Measurements from ENCODE around the gene MYL3.

MYL3 gene

GRCh38 chr3:46851364-46852333 is 11.6 kb downstream of the MYL3 start:
- DNase-seq (ENCODE audit: low read depth, low spot score), result no peak

GRCh38 chr3:46850468-46850779 is 12.8 kb downstream of the MYL3 start:
- DNase-seq (ENCODE audit: low read depth, low spot score), result no peak

- no peak for DNase-seq (ENCODE audit: low read depth, low spot score)
Measured at GRCh38 chr3:46849686-46850467, 13.4 kb downstream of the MYL3 start.

- DNase-seq (ENCODE audit: low read depth, low spot score), result no peak
Measured at GRCh38 chr3:46849045-46849631, 14.1 kb downstream of the MYL3 start.

- no peak for DNase-seq (ENCODE audit: low read depth, low spot score)
Measured at GRCh38 chr3:46848271-46849044, 14.8 kb downstream of the MYL3 start.

- DNase-seq (ENCODE audit: low read depth, low spot score), result no peak
Measured at GRCh38 chr3:46847744-46848143, 15.5 kb downstream of the MYL3 start.

- DNase-seq (ENCODE audit: low read depth, low spot score), result no peak
Measured at GRCh38 chr3:46846624-46847542, 16.4 kb downstream of the MYL3 start.

- peak; percentile 44 for DNase-seq (ENCODE audit: low read depth, low spot score)
Measured at GRCh38 chr3:46845860-46846623, 17.2 kb downstream of the MYL3 start.

GRCh38 chr3:46845397-46845859 is 17.8 kb downstream of the MYL3 start:
- no peak for DNase-seq (ENCODE audit: low read depth, low spot score)

- no peak for DNase-seq (ENCODE audit: low read depth, low spot score)
Measured at GRCh38 chr3:46844881-46845312, 18.3 kb downstream of the MYL3 start.

GRCh38 chr3:46844397-46844796 is 18.8 kb downstream of the MYL3 start:
- no peak for DNase-seq (ENCODE audit: low read depth, low spot score)

GRCh38 chr3:46843508-46843907 is 19.7 kb downstream of the MYL3 start:
- no peak for DNase-seq (ENCODE audit: low read depth, low spot score)

GRCh38 chr3:46840491-46840890 is 22.8 kb downstream of the MYL3 start:
- DNase-seq (ENCODE audit: low read depth, low spot score), result no peak

- no peak for DNase-seq (ENCODE audit: low read depth, low spot score)
Measured at GRCh38 chr3:46838301-46838700, 24.9 kb downstream of the MYL3 start.

GRCh38 chr3:46835491-46835890 is 27.8 kb downstream of the MYL3 start:
- DNase-seq (ENCODE audit: low read depth, low spot score), result no peak

GRCh38 chr3:46835054-46835453 is 28.2 kb downstream of the MYL3 start:
- DNase-seq (ENCODE audit: low read depth, low spot score), result no peak

GRCh38 chr3:46833346-46834300 is 29.6 kb downstream of the MYL3 start:
- DNase-seq (ENCODE audit: low read depth, low spot score), result no peak

- no peak for DNase-seq (ENCODE audit: low read depth, low spot score)
Measured at GRCh38 chr3:46831841-46832240, 31.4 kb downstream of the MYL3 start.

All from activated CD4-positive, CD25-positive, alpha-beta regulatory T cell treated with anti-CD3 and anti-CD28 coated beads, Interleukin-2, amount 50 U/mL, for 16 hours (primary cell).